ENCODE measurements around the gene ZGPAT. TPM values are rescaled to one million over a fixed set of nuclear protein-coding genes. Genes with fewer than 3 reads are reported as not detected.

Gene ZGPAT
- total and polyA plus RNA-seq, 2 of the 13 experiments (the other 11 are each of a cell fraction or from before 2014, with no cell fraction given), result 23.0 to 41.9 TPM

- TF ChIP-seq ISL2 (CRISPR knock-in tag; IDR thresholded peaks at IDR 0.05), result peak; percentile 93
- peak; percentile 88 for TF ChIP-seq SMAD3 (CRISPR knock-in tag; IDR thresholded peaks at IDR 0.05)
- TF ChIP-seq NR3C1 (CRISPR knock-in tag; IDR thresholded peaks at IDR 0.05), result no peak
- TF ChIP-seq NFKB2 (CRISPR knock-in tag; IDR thresholded peaks at IDR 0.05; ENCODE audit: borderline replicate concordance), result peak; percentile 69
- TF ChIP-seq ZNF879 (CRISPR knock-in tag; IDR thresholded peaks at IDR 0.05), result peak; percentile 52; the same call in 1 of the 2 replicates
- peak; percentile 29; the same call in 1 of the 2 replicates for TF ChIP-seq MIER2 (CRISPR knock-in tag; IDR thresholded peaks at IDR 0.05)
- peak; percentile 80; the same call in 1 of the 2 replicates for TF ChIP-seq SKIL (CRISPR knock-in tag; IDR thresholded peaks at IDR 0.05; ENCODE audit: borderline replicate concordance)
- no peak for TF ChIP-seq PREB (CRISPR knock-in tag; IDR thresholded peaks at IDR 0.05)
- peak; percentile 82; the same call in 1 of the 2 replicates for TF ChIP-seq ETV5 (CRISPR knock-in tag; IDR thresholded peaks at IDR 0.05; ENCODE audit: borderline replicate concordance)
- peak; percentile 45; the same call in 1 of the 2 replicates for TF ChIP-seq ZNF543 (CRISPR knock-in tag; IDR thresholded peaks at IDR 0.05)
- TF ChIP-seq ZSCAN21 (CRISPR knock-in tag; IDR thresholded peaks at IDR 0.05; ENCODE audit: borderline replicate concordance), result peak; percentile 92
- peak; percentile 66; the same call in 1 of the 2 replicates for TF ChIP-seq NR1H2 (CRISPR knock-in tag; IDR thresholded peaks at IDR 0.05; ENCODE audit: borderline replicate concordance, low read depth)
- TF ChIP-seq NCOA2 (CRISPR knock-in tag; IDR thresholded peaks at IDR 0.05), result peak; percentile 86
- peak; percentile 69 for TF ChIP-seq HNRNPH1 (optimal IDR thresholded peaks at IDR 0.05; ENCODE audit: low read depth, low read length)
- 0 out of 2 replicates have a peak, but pooled peaks have one; percentile 40 for TF ChIP-seq ZNF530 (CRISPR knock-in tag; IDR thresholded peaks at IDR 0.05; ENCODE audit: low read depth)
- 0 out of 2 replicates have a peak, but pooled peaks have one; percentile 65 for TF ChIP-seq HMG20B (CRISPR knock-in tag; conservative IDR thresholded peaks at IDR 0.05)
- TF ChIP-seq ZNF782 (CRISPR knock-in tag; IDR thresholded peaks at IDR 0.05; ENCODE audit: borderline replicate concordance), result peak; percentile 92; the same call in 1 of the 2 replicates
- TF ChIP-seq ZNF737 (CRISPR knock-in tag; IDR thresholded peaks at IDR 0.05; ENCODE audit: borderline replicate concordance), result no peak
- no peak for TF ChIP-seq ZNF512 (CRISPR knock-in tag; IDR thresholded peaks at IDR 0.05)
- peak; percentile 55; the same call in 1 of the 2 replicates for TF ChIP-seq ZBTB33 (CRISPR knock-in tag; IDR thresholded peaks at IDR 0.05)
Measured at GRCh38 chr20:63739130-63740069, 31.6 kb downstream of the ZGPAT start, which contains the start of gene SLC2A4RG (continued).
